GM23338 (cell line): ENCODE measurements around the gene YPEL3. TPM values are rescaled to one million over a fixed set of nuclear protein-coding genes. Genes with fewer than 3 reads are reported as not detected.

ENCODE experiments used
- ATAC-seq: fragments of 200-7000 bp; cut with Tn5 transposase; 3 replicates; pipeline ENCODE4 v1.9.1; 2020
- DNase-seq: peaks from one replicate; pipeline ENCODE4 v3.0.0-alpha.2; 2015; ENCODE audit warnings: low spot score
- H2AFZ ChIP-seq: fragments of 200-600 bp; sonication (generic); 2 replicates; pipeline ENCODE4 v1.8.0; 2016; ENCODE audit warnings: antibody characterized with exemption, mild to moderate bottlenecking, moderate library complexity
- H3F3A ChIP-seq: fragments of 200-600 bp; sonication (generic); replicated peaks from 2 replicates; pipeline ENCODE4 v1.8.0; 2017; ENCODE audit warnings: antibody characterized with exemption, mixed run types, low read depth
- H3K27ac ChIP-seq: fragments of 200-600 bp; sonication (generic); 2 replicates; pipeline ENCODE4 v1.6.1; 2016; ENCODE audit warnings: low read depth
- H3K27me3 ChIP-seq: fragments of 200-600 bp; sonication (generic); 2 replicates; pipeline ENCODE4 v1.8.0; 2016; ENCODE audit warnings: mild to moderate bottlenecking, mixed run types, moderate library complexity; ENCODE audit not compliant: insufficient read depth
- H3K36me3 ChIP-seq: fragments of 200-600 bp; sonication (generic); 2 replicates; pipeline ENCODE4 v1.8.0; 2016; ENCODE audit warnings: mild to moderate bottlenecking; ENCODE audit not compliant: insufficient read depth
- H3K4me1 ChIP-seq: fragments of 200-600 bp; sonication (generic); 2 replicates; pipeline ENCODE4 v1.8.0; 2016; ENCODE audit warnings: mild to moderate bottlenecking, moderate library complexity; ENCODE audit not compliant: insufficient read depth
- H3K4me2 ChIP-seq: fragments of 200-600 bp; sonication (generic); 2 replicates; pipeline ENCODE4 v1.7.1; 2017; ENCODE audit warnings: mixed run types
- H3K4me3 ChIP-seq: fragments of 200-600 bp; sonication (generic); 2 replicates; pipeline ENCODE4 v1.6.1; 2016; ENCODE audit warnings: mixed run types
- H3K79me2 ChIP-seq: fragments of 200-600 bp; sonication (generic); replicated peaks from 2 replicates; pipeline ENCODE4 v1.8.0; 2017; ENCODE audit warnings: mild to moderate bottlenecking; ENCODE audit not compliant: insufficient read depth
- H3K9me2 ChIP-seq: fragments of 200-600 bp; sonication (generic); 2 replicates; pipeline ENCODE4 v1.8.0; 2017; ENCODE audit not compliant: insufficient read depth
- H4K20me1 ChIP-seq: fragments of 200-600 bp; sonication (generic); replicated peaks from 2 replicates; pipeline ENCODE4 v1.8.0; 2017; ENCODE audit warnings: mild to moderate bottlenecking; ENCODE audit not compliant: insufficient read depth
- H3K27ac Mint-ChIP-seq: 2 replicates; pipeline ENCODE4 v1.8.0; 2020; ENCODE audit warnings: inconsistent platforms, mild to moderate bottlenecking, moderate library complexity, mixed read lengths
- H3K27me3 Mint-ChIP-seq: 3 replicates; pipeline ENCODE4 v1.8.0; 2022; ENCODE audit warnings: low read depth, mild to moderate bottlenecking, moderate library complexity, mixed read lengths, inconsistent platforms; ENCODE audit not compliant: insufficient read depth, poor library complexity
- H3K36me3 Mint-ChIP-seq: 3 replicates; pipeline ENCODE4 v1.8.0; 2021; ENCODE audit warnings: low read depth, mild to moderate bottlenecking, inconsistent platforms, moderate library complexity, mixed read lengths
- H3K4me1 Mint-ChIP-seq: 3 replicates; pipeline ENCODE4 v1.8.0; 2020; ENCODE audit warnings: mild to moderate bottlenecking, inconsistent platforms, mixed read lengths
- H3K4me3 Mint-ChIP-seq: 3 replicates; pipeline ENCODE4 v1.8.0; 2021; ENCODE audit warnings: moderate library complexity, mild to moderate bottlenecking, inconsistent platforms, mixed read lengths
- H3K9me3 Mint-ChIP-seq: 3 replicates; pipeline ENCODE4 v1.8.0; 2020; ENCODE audit warnings: moderate library complexity, mild to moderate bottlenecking, inconsistent platforms, mixed read lengths
- EZH2phosphoT487 ChIP-seq: fragments of 200-600 bp; sonication (generic); IDR thresholded peaks from one replicate; pipeline ENCODE4 v1.8.1; 2018; ENCODE audit warnings: antibody characterized with exemption; ENCODE audit not compliant: unreplicated experiment
- NANOG ChIP-seq: IDR thresholded peaks from 2 replicates; pipeline ENCODE4 v1.6.1; 2016; ENCODE audit warnings: antibody characterized with exemption, borderline replicate concordance
- ZNF114 ChIP-seq: fragments of 250-450 bp; sonication (Bioruptor Pico); IDR thresholded peaks from 2 replicates; pipeline ENCODE4 v1.5.0; 2020; ENCODE audit warnings: mild to moderate bottlenecking, moderate library complexity
- ZNF331 ChIP-seq: fragments of 250-450 bp; sonication (Bioruptor Pico); IDR thresholded peaks from 2 replicates; pipeline ENCODE4 v1.5.0; 2020; ENCODE audit warnings: low read depth, mild to moderate bottlenecking, moderate library complexity
- polyA plus RNA-seq: library from polyadenylated mRNA; unstranded; fragments of >200 nt; fragmentation: Nextera tagmentation; extraction: Ambion mirVana; gene quantifications from 2 replicates; pipeline ENCODE4 v1.2.1, GENCODE V29; 2016
- total RNA-seq: library from RNA; depleted of rRNA; stranded (reverse); fragments of >200 nt; shearing (Covaris generic); gene quantifications from 2 replicates; pipeline ENCODE4 v1.2.3, GENCODE V29; 2014
- TF ChIP-seq, protein P1 (sequence below): fragments of 250-450 bp; sonication (Bioruptor Pico); IDR thresholded peaks from 2 replicates; pipeline ENCODE4 v1.5.0; 2020; ENCODE audit warnings: mild to moderate bottlenecking, moderate library complexity
- TF ChIP-seq, protein P2 (sequence below): IDR thresholded peaks from 2 replicates; pipeline ENCODE4 v1.6.1; 2016; ENCODE audit warnings: antibody characterized with exemption
- TF ChIP-seq, protein P3 (sequence below): IDR thresholded peaks from one replicate; pipeline ENCODE4 v1.6.1; 2018; ENCODE audit warnings: antibody characterized with exemption; ENCODE audit not compliant: unreplicated experiment
- TF ChIP-seq, protein P4 (sequence below), 2 experiments: fragments of 200-600 bp in 1 of 2; sonication (generic) in 1 of 2; conservative IDR thresholded peaks; 2 replicates each; pipeline versions ENCODE4 v1.5.1 to v1.6.1; 2016 to 2017; ENCODE audit warnings: antibody characterized with exemption in 2 of 2, low read depth in 2 of 2, mild to moderate bottlenecking in 2 of 2, moderate library complexity in 1 of 2

YPEL3 gene
- total and polyA plus RNA-seq, 2 experiments from 2014 or later = 27.8 to 86.1 TPM

DNA sequence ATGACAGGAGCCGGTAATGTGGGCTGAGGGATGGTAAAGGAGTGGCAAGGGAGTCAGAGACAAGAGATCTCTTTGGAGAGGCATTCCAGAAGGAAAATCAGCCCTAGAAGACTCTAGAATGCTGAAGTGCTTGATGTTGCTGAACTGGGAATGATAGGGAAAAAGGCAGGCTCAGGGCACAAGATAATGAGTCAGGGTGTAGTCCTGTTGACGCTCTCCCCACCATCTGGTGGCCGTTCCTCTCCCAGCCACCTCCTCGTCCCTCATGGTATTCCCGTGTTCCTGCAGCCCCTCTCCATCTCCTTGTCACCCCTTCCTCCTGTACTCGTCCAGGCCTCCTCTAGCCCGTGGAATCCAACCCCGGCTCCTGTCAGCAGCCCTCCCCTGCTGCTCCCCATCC lies 41.6 kb downstream of the YPEL3 start:
- Histone ChIP-seq H3K27ac (no peak overlapping the region), H3K9me2 (no peaks in the 10 kb centered on the region), H3F3A (peaks cover 8% of the 10 kb centered on the region), H3K4me3 (no peak overlapping the region), H3K36me3 (no peaks in the 10 kb centered on the region), H4K20me1 (no peaks in the 10 kb centered on the region), H3K27me3 (0 out of 2 replicates have a peak, but pooled peaks cover 6% of the 10 kb centered on the region), H3K4me2 (no peak overlapping the region), H3K79me2 (no peaks in the 10 kb centered on the region), H3K4me1 (peaks cover 6% of the 10 kb centered on the region; the same call in 1 of the 2 replicates), H2AFZ (no peak overlapping the region)
- Mint-ChIP-seq H3K9me3 (no peaks in the 10 kb centered on the region), H3K27me3 (peaks cover 19% of the 10 kb centered on the region), H3K36me3 (no peaks in the 10 kb centered on the region), H3K27ac (no peak overlapping the region), H3K4me1 (peaks cover 14% of the 10 kb centered on the region), H3K4me3 (peak overlapping the region; percentile 61)
- DNase-seq (no peak), ATAC-seq (no peak)
- TF ChIP-seq ZNF331 (CRISPR knock-in tag) (no peak), ZNF114 (CRISPR knock-in tag) (no peak)
- TF ChIP-seq, protein P1, sequence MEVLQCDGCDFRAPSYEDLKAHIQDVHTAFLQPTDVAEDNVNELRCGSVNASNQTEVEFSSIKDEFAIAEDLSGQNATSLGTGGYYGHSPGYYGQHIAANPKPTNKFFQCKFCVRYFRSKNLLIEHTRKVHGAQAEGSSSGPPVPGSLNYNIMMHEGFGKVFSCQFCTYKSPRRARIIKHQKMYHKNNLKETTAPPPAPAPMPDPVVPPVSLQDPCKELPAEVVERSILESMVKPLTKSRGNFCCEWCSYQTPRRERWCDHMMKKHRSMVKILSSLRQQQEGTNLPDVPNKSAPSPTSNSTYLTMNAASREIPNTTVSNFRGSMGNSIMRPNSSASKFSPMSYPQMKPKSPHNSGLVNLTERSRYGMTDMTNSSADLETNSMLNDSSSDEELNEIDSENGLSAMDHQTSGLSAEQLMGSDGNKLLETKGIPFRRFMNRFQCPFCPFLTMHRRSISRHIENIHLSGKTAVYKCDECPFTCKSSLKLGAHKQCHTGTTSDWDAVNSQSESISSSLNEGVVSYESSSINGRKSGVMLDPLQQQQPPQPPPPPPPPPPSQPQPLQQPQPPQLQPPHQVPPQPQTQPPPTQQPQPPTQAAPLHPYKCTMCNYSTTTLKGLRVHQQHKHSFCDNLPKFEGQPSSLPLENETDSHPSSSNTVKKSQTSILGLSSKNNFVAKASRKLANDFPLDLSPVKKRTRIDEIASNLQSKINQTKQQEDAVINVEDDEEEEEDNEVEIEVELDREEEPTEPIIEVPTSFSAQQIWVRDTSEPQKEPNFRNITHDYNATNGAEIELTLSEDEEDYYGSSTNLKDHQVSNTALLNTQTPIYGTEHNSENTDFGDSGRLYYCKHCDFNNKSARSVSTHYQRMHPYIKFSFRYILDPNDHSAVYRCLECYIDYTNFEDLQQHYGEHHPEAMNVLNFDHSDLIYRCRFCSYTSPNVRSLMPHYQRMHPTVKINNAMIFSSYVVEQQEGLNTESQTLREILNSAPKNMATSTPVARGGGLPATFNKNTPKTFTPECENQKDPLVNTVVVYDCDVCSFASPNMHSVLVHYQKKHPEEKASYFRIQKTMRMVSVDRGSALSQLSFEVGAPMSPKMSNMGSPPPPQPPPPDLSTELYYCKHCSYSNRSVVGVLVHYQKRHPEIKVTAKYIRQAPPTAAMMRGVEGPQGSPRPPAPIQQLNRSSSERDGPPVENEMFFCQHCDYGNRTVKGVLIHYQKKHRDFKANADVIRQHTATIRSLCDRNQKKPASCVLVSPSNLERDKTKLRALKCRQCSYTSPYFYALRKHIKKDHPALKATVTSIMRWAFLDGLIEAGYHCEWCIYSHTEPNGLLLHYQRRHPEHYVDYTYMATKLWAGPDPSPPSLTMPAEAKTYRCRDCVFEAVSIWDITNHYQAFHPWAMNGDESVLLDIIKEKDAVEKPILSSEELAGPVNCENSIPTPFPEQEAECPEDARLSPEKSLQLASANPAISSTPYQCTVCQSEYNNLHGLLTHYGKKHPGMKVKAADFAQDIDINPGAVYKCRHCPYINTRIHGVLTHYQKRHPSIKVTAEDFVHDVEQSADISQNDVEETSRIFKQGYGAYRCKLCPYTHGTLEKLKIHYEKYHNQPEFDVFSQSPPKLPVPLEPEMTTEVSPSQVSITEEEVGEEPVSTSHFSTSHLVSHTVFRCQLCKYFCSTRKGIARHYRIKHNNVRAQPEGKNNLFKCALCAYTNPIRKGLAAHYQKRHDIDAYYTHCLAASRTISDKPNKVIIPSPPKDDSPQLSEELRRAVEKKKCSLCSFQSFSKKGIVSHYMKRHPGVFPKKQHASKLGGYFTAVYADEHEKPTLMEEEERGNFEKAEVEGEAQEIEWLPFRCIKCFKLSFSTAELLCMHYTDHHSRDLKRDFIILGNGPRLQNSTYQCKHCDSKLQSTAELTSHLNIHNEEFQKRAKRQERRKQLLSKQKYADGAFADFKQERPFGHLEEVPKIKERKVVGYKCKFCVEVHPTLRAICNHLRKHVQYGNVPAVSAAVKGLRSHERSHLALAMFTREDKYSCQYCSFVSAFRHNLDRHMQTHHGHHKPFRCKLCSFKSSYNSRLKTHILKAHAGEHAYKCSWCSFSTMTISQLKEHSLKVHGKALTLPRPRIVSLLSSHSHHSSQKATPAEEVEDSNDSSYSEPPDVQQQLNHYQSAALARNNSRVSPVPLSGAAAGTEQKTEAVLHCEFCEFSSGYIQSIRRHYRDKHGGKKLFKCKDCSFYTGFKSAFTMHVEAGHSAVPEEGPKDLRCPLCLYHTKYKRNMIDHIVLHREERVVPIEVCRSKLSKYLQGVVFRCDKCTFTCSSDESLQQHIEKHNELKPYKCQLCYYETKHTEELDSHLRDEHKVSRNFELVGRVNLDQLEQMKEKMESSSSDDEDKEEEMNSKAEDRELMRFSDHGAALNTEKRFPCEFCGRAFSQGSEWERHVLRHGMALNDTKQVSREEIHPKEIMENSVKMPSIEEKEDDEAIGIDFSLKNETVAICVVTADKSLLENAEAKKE (CRISPR knock-in tag) = no peak

DNA sequence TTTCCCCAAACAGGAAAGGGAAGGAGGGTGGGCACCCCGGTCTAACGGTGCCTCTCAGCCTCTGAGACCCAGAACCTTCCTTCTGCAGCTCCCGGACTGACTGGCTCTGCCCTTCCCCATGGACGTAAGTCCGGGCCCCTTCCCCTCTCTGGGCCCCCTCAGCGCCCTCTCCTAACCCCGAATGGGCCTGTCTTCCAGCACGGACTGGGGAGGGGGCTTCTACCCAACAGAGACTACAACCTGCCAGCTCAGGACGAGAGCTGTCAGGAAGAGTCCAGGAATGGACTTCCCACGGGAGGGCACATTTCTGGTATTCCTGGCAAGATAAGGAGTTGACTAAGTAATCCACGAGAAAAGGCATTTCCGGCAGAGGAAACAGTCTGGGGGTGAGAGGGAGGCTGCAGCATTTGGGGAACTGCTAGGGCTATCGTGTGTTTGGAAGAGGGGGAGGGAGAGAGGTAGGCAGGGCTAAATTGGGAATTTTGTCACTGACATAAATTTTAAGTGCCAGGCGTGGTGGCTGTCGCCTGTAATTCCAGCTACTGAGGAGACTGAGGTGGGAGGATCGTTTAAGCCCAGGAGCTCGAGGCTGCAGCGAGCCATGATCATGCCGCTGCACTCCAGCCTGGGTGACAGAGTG lies 42.5 kb downstream of the YPEL3 start:
- Mint-ChIP-seq H3K27ac (no peak overlapping the region), H3K9me3 (no peaks in the 10 kb centered on the region), H3K27me3 (peaks cover 17% of the 10 kb centered on the region), H3K4me1 (peaks cover 14% of the 10 kb centered on the region), H3K4me3 (peak overlapping the region; percentile 81), H3K36me3 (no peaks in the 10 kb centered on the region)
- H3K36me3 ChIP-seq = no peaks in the 10 kb centered on the region
- H3K4me2 ChIP-seq = peak overlapping the region; percentile 97
- H3K9me2 ChIP-seq = no peaks in the 10 kb centered on the region
- H3K79me2 ChIP-seq = no peaks in the 10 kb centered on the region
- ATAC-seq = peak; percentile 21
- peaks cover 8% of the 10 kb centered on the region for H3F3A ChIP-seq
- DNase-seq = no peak
- 0 out of 2 replicates have a peak, but pooled peaks cover 6% of the 10 kb centered on the region for H3K27me3 ChIP-seq
- peaks cover 6% of the 10 kb centered on the region; the same call in 1 of the 2 replicates for H3K4me1 ChIP-seq
- H4K20me1 ChIP-seq = no peaks in the 10 kb centered on the region
- H3K27ac ChIP-seq = no peak overlapping the region
- peak overlapping the region; percentile 88 for H3K4me3 ChIP-seq
- H2AFZ ChIP-seq = peak overlapping the region; percentile 95
- TF ChIP-seq NANOG = no peak
- TF ChIP-seq, protein P2, sequence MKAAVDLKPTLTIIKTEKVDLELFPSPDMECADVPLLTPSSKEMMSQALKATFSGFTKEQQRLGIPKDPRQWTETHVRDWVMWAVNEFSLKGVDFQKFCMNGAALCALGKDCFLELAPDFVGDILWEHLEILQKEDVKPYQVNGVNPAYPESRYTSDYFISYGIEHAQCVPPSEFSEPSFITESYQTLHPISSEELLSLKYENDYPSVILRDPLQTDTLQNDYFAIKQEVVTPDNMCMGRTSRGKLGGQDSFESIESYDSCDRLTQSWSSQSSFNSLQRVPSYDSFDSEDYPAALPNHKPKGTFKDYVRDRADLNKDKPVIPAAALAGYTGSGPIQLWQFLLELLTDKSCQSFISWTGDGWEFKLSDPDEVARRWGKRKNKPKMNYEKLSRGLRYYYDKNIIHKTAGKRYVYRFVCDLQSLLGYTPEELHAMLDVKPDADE = no peak
- no peak for TF ChIP-seq EZH2phosphoT487
- TF ChIP-seq, protein P3, sequence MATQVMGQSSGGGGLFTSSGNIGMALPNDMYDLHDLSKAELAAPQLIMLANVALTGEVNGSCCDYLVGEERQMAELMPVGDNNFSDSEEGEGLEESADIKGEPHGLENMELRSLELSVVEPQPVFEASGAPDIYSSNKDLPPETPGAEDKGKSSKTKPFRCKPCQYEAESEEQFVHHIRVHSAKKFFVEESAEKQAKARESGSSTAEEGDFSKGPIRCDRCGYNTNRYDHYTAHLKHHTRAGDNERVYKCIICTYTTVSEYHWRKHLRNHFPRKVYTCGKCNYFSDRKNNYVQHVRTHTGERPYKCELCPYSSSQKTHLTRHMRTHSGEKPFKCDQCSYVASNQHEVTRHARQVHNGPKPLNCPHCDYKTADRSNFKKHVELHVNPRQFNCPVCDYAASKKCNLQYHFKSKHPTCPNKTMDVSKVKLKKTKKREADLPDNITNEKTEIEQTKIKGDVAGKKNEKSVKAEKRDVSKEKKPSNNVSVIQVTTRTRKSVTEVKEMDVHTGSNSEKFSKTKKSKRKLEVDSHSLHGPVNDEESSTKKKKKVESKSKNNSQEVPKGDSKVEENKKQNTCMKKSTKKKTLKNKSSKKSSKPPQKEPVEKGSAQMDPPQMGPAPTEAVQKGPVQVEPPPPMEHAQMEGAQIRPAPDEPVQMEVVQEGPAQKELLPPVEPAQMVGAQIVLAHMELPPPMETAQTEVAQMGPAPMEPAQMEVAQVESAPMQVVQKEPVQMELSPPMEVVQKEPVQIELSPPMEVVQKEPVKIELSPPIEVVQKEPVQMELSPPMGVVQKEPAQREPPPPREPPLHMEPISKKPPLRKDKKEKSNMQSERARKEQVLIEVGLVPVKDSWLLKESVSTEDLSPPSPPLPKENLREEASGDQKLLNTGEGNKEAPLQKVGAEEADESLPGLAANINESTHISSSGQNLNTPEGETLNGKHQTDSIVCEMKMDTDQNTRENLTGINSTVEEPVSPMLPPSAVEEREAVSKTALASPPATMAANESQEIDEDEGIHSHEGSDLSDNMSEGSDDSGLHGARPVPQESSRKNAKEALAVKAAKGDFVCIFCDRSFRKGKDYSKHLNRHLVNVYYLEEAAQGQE = no peak
- TF ChIP-seq, protein P4, sequence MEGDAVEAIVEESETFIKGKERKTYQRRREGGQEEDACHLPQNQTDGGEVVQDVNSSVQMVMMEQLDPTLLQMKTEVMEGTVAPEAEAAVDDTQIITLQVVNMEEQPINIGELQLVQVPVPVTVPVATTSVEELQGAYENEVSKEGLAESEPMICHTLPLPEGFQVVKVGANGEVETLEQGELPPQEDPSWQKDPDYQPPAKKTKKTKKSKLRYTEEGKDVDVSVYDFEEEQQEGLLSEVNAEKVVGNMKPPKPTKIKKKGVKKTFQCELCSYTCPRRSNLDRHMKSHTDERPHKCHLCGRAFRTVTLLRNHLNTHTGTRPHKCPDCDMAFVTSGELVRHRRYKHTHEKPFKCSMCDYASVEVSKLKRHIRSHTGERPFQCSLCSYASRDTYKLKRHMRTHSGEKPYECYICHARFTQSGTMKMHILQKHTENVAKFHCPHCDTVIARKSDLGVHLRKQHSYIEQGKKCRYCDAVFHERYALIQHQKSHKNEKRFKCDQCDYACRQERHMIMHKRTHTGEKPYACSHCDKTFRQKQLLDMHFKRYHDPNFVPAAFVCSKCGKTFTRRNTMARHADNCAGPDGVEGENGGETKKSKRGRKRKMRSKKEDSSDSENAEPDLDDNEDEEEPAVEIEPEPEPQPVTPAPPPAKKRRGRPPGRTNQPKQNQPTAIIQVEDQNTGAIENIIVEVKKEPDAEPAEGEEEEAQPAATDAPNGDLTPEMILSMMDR (conservative IDR thresholded peaks at IDR 0.05; ENCODE audit: low read depth in 2 of 2) = no peak
- no peak for TF ChIP-seq ZNF331 (CRISPR knock-in tag)
